ENCODE measurements around the gene NDEL1.

DNA sequence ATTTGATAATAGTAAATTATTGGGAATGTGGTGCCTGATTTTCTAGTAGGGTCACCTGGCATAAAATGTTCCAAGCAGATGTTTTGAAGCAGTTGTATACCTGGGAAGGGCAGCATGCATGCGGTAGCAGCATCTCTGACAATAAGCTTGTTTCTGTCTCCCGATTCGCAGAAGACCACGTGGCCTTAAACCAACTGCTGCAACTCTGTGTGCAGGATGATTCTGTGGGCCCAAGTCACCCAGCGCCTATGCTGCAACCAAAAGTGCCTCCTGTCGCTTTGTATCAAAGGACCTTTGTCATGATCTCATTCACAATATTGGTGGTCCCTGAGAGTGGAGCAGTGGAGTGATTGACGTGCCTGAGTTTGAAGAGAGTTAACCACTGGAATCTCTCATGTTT lies 8.1 kb downstream of the NDEL1 start:
- TF ChIP-seq, protein P1, sequence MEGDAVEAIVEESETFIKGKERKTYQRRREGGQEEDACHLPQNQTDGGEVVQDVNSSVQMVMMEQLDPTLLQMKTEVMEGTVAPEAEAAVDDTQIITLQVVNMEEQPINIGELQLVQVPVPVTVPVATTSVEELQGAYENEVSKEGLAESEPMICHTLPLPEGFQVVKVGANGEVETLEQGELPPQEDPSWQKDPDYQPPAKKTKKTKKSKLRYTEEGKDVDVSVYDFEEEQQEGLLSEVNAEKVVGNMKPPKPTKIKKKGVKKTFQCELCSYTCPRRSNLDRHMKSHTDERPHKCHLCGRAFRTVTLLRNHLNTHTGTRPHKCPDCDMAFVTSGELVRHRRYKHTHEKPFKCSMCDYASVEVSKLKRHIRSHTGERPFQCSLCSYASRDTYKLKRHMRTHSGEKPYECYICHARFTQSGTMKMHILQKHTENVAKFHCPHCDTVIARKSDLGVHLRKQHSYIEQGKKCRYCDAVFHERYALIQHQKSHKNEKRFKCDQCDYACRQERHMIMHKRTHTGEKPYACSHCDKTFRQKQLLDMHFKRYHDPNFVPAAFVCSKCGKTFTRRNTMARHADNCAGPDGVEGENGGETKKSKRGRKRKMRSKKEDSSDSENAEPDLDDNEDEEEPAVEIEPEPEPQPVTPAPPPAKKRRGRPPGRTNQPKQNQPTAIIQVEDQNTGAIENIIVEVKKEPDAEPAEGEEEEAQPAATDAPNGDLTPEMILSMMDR (IDR thresholded peaks at IDR 0.05; ENCODE audit: extremely low read depth in 1 of 2, insufficient read depth in 1 of 2, low read depth in 1 of 2, low read length in 2 of 2): no peak
- no peak for TF ChIP-seq MAX (IDR thresholded peaks at IDR 0.05; ENCODE audit: insufficient read depth, insufficient read length)
- TF ChIP-seq POLR2A (IDR thresholded peaks at IDR 0.05; ENCODE audit: low read depth, low read length): no peak
- no peak for TF ChIP-seq EZH2 (IDR thresholded peaks at IDR 0.05; ENCODE audit: borderline replicate concordance, low read depth, low read length, severe bottlenecking)
- TF ChIP-seq MYC (IDR thresholded peaks at IDR 0.05; ENCODE audit: low read depth, low read length): no peak
- no peak for TF ChIP-seq POLR2AphosphoS5 (IDR thresholded peaks at IDR 0.05; ENCODE audit: insufficient read depth, low read depth, low read length)
